ENCODE measurements around the gene DLX4. TPM values are rescaled to one million over a fixed set of nuclear protein-coding genes. Genes with fewer than 3 reads are reported as not detected.

The DLX4 gene
- total RNA-seq, 1 experiment from 2014 or later: 0.44 TPM

DNA sequence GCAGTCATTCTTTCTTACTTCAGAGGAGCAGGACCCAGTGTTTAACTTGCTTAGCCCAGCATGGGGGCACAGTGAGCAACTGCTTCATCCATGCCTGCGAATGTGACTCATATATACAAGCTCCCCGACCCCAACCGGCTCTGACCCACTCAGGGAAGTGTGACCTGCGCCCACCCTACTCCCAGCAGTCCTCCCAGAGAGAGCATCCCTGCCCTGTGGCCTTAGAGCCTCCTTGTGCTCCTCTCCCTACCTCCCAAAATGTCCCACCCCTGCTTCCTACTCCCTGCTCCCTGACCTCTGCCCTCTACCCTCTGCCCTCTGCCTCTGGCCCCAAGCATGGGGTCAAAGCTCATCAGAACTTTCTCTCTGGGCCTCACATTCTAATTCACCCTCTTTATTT lies 46.9 kb upstream of the DLX4 start:
- DNase-seq (no peak), ATAC-seq (no peak)
- no peak overlapping the region for H3K4me2 ChIP-seq (ENCODE audit: low read length)
- H3K9me2 ChIP-seq (replicated peaks; ENCODE audit: low read length): no peaks in the 10 kb centered on the region
- TF ChIP-seq EZH2 (IDR thresholded peaks at IDR 0.05; ENCODE audit: low read length, unreplicated experiment): no peak
- H3K36me3 ChIP-seq (ENCODE audit: low read depth, low read length): no peaks in the 10 kb centered on the region
- 0 out of 2 replicates have a peak, but pooled peaks cover 2% of the 10 kb centered on the region for H3K27me3 ChIP-seq (ENCODE audit: low read length)
- no peak overlapping the region for H3K4me3 ChIP-seq (ENCODE audit: low read length)
- no peaks in the 10 kb centered on the region for H3K79me2 ChIP-seq (ENCODE audit: low read length)
- intact Hi-C loops (cut with micrococcal nuclease): no loop called here
- no peak overlapping the region for H3K27ac ChIP-seq (ENCODE audit: low read length)
- ChIA-PET POLR2A (ENCODE audit: unreplicated experiment) (no interaction called here), CTCF (no interaction called here)
- no peaks in the 10 kb centered on the region for H4K20me1 ChIP-seq (ENCODE audit: low read length)
- H3F3A ChIP-seq (ENCODE audit: low read length, unreplicated experiment): no peaks in the 10 kb centered on the region
- H3K9me3 ChIP-seq (ENCODE audit: low read length): no peaks in the 10 kb centered on the region
- no peak overlapping the region for H2AFZ ChIP-seq (ENCODE audit: low read length)
- BruUV-seq (replicated peaks): no TSS peak
- no peak overlapping the region for H3K9ac ChIP-seq (ENCODE audit: low read length)
- no peaks in the 10 kb centered on the region for H3K4me1 ChIP-seq (ENCODE audit: insufficient read depth, low read length)

DNA sequence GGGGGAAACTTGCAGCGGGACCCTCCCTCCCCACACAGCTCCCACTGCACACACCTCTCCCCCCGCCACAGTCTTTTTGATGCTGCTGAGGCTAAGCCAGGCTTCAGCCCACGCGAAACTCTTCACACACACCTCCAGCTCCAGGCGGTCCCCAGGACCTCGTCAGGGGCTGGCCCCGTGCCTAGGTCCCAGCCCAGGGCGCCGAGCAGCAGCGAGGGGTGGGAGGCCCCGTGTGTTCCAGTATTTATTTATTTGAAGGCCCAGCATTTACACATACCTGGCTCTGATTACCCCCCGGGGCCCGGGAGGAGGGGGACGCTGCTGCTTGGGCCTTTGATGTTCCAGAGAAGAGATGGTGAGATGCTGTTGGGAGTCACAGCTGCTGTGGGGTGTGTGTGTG lies 44.9 kb upstream of the DLX4 start:
- no peak overlapping the region for H3K4me3 ChIP-seq (ENCODE audit: low read length)
- no peaks in the 10 kb centered on the region for H3K9me2 ChIP-seq (replicated peaks; ENCODE audit: low read length)
- TF ChIP-seq, protein P1, sequence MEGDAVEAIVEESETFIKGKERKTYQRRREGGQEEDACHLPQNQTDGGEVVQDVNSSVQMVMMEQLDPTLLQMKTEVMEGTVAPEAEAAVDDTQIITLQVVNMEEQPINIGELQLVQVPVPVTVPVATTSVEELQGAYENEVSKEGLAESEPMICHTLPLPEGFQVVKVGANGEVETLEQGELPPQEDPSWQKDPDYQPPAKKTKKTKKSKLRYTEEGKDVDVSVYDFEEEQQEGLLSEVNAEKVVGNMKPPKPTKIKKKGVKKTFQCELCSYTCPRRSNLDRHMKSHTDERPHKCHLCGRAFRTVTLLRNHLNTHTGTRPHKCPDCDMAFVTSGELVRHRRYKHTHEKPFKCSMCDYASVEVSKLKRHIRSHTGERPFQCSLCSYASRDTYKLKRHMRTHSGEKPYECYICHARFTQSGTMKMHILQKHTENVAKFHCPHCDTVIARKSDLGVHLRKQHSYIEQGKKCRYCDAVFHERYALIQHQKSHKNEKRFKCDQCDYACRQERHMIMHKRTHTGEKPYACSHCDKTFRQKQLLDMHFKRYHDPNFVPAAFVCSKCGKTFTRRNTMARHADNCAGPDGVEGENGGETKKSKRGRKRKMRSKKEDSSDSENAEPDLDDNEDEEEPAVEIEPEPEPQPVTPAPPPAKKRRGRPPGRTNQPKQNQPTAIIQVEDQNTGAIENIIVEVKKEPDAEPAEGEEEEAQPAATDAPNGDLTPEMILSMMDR (conservative IDR thresholded peaks at IDR 0.05; ENCODE audit: low read depth, low read length): no peak
- TF ChIP-seq EZH2phosphoT487 (IDR thresholded peaks at IDR 0.05; ENCODE audit: borderline replicate concordance, low read length) (no peak), EZH2 (IDR thresholded peaks at IDR 0.05; ENCODE audit: low read length, unreplicated experiment) (no peak)
- H2AFZ ChIP-seq (ENCODE audit: low read length): no peak overlapping the region
- H3K27me3 ChIP-seq (ENCODE audit: low read length): 0 out of 2 replicates have a peak, but pooled peaks cover 2% of the 10 kb centered on the region
- H3K9me3 ChIP-seq (ENCODE audit: low read length): no peaks in the 10 kb centered on the region
- no peak overlapping the region for H3K27ac ChIP-seq (ENCODE audit: low read length)
- ChIA-PET POLR2A (ENCODE audit: unreplicated experiment) (no interaction called here), CTCF (no interaction called here)
- DNase-seq: no peak
- intact Hi-C loops (cut with micrococcal nuclease): no loop called here
- H3K79me2 ChIP-seq (ENCODE audit: low read length): no peaks in the 10 kb centered on the region
- H3K36me3 ChIP-seq (ENCODE audit: low read depth, low read length): no peaks in the 10 kb centered on the region
- H3K4me1 ChIP-seq (ENCODE audit: insufficient read depth, low read length): peaks cover 10% of the 10 kb centered on the region
- no peaks in the 10 kb centered on the region for H4K20me1 ChIP-seq (ENCODE audit: low read length)
- no peak for ATAC-seq
- H3K9ac ChIP-seq (ENCODE audit: low read length): no peak overlapping the region
- no peaks in the 10 kb centered on the region for H3F3A ChIP-seq (ENCODE audit: low read length, unreplicated experiment)
- H3K4me2 ChIP-seq (ENCODE audit: low read length): no peak overlapping the region
- BruUV-seq (replicated peaks): no TSS peak

DNA sequence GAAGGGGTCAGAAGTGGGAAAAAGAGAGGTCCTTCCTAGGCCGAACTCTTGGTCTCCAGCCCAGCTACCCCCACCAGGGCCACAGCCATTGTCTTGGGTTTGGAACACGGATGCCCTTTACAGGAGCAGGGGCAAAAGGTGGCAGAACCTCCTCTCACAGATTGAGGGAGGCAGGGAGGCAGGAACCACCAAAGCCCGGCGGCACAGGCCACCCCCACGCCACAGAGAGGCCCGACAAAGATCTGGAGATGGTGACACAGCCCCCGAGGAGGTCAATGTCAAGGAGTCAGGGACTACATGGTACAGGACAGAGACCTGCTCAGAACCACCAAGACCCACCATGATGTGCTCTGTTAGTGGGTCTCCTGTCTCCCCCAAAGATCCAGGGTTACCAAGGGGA lies 44.4 kb upstream of the DLX4 start:
- no peak for DNase-seq
- H3K9me3 ChIP-seq (ENCODE audit: low read length): no peaks in the 10 kb centered on the region
- H3F3A ChIP-seq (ENCODE audit: low read length, unreplicated experiment): no peaks in the 10 kb centered on the region
- H3K4me2 ChIP-seq (ENCODE audit: low read length): no peak overlapping the region
- H4K20me1 ChIP-seq (ENCODE audit: low read length): no peaks in the 10 kb centered on the region
- no peak overlapping the region for H3K4me3 ChIP-seq (ENCODE audit: low read length)
- no TSS peak for BruUV-seq (replicated peaks)
- no peak for TF ChIP-seq EZH2 (IDR thresholded peaks at IDR 0.05; ENCODE audit: low read length, unreplicated experiment)
- TF ChIP-seq, protein P1 (conservative IDR thresholded peaks at IDR 0.05; ENCODE audit: low read depth, low read length): no peak
- no peak for TF ChIP-seq EZH2phosphoT487 (IDR thresholded peaks at IDR 0.05; ENCODE audit: borderline replicate concordance, low read length)
- ChIA-PET POLR2A (ENCODE audit: unreplicated experiment) (no interaction called here), CTCF (no interaction called here)
- no peak overlapping the region for H2AFZ ChIP-seq (ENCODE audit: low read length)
- H3K4me1 ChIP-seq (ENCODE audit: insufficient read depth, low read length): peaks cover 11% of the 10 kb centered on the region
- no peak overlapping the region for H3K9ac ChIP-seq (ENCODE audit: low read length)
- no peaks in the 10 kb centered on the region for H3K9me2 ChIP-seq (replicated peaks; ENCODE audit: low read length)
- H3K36me3 ChIP-seq (ENCODE audit: low read depth, low read length): no peaks in the 10 kb centered on the region
- H3K79me2 ChIP-seq (ENCODE audit: low read length): no peaks in the 10 kb centered on the region
- H3K27me3 ChIP-seq (ENCODE audit: low read length): 0 out of 2 replicates have a peak, but pooled peaks cover 2% of the 10 kb centered on the region
- H3K27ac ChIP-seq (ENCODE audit: low read length): no peak overlapping the region
- intact Hi-C loops (cut with micrococcal nuclease): no loop called here
- ATAC-seq: no peak
